Naive thymus-derived CD8-positive, alpha-beta T cell (primary cell): ENCODE data around the gene PSME3. TPM values are rescaled to one million over a fixed set of nuclear protein-coding genes. Genes with fewer than 3 reads are reported as not detected.
A peak's percentile ranks its signal among the peaks of the same experiment; 100 is the strongest.

Experiments used
- ATAC-seq, 2 donors: fragments of 150-1000 bp; cut with Tn5 transposase in 1 of 2; sonication (Bioruptor Pico), chemical (Tn5 transposase) in 1 of 2; 1 replicate in 1 of 2; 2 replicates in 1 of 2; pipeline ENCODE4 v1.10.0; 2021; ENCODE audit warnings: mild to moderate bottlenecking in 2 of 2, moderate library complexity in 2 of 2
- POLR2A ChIA-PET: fragments of 350-600 bp; sonication (Branson Sonifier 250); formaldehyde crosslinking; loops from one replicate; lab custom pipeline; 2021; ENCODE audit warnings: antibody characterized with exemption; lab: Charles Lee
- DNase-seq, 10 donors: peaks; one replicate each; pipeline versions ENCODE4 v3.0.0 to v3.0.0-alpha.2; 2020 to 2022
- H3K27ac Mint-ChIP-seq, 10 donors: one replicate each; pipeline ENCODE4 v1.8.0; 2020 to 2022; ENCODE audit warnings: mild to moderate bottlenecking in 10 of 10, mixed read lengths in 10 of 10, moderate library complexity in 4 of 10, inconsistent platforms in 1 of 10
- H3K27me3 Mint-ChIP-seq, 5 donors: one replicate each; pipeline ENCODE4 v1.8.0; 2021 to 2022; ENCODE audit warnings: mixed read lengths in 5 of 5
- H3K36me3 Mint-ChIP-seq, 3 donors: one replicate each; pipeline ENCODE4 v1.8.0; 2020 to 2022; ENCODE audit warnings: mixed read lengths in 3 of 3, mild to moderate bottlenecking in 2 of 3, inconsistent platforms in 1 of 3
- H3K4me1 Mint-ChIP-seq, 4 donors: one replicate each; pipeline ENCODE4 v1.8.0; 2021 to 2022; ENCODE audit warnings: mixed read lengths in 4 of 4
- H3K4me3 Mint-ChIP-seq, 10 donors: one replicate each; pipeline ENCODE4 v1.8.0; 2020 to 2022; ENCODE audit warnings: mild to moderate bottlenecking in 10 of 10, mixed read lengths in 10 of 10, moderate library complexity in 6 of 10, inconsistent platforms in 1 of 10
- H3K9me3 Mint-ChIP-seq, 9 donors: one replicate each; pipeline ENCODE4 v1.8.0; 2020 to 2022; ENCODE audit warnings: mixed read lengths in 9 of 9, mild to moderate bottlenecking in 3 of 9, inconsistent platforms in 1 of 9, moderate library complexity in 1 of 9
- polyA plus RNA-seq, 3 donors: library from polyadenylated mRNA; unstranded; fragments of 300-500 nt; fragmentation: Illumina TruSeq; gene quantifications; one replicate each; pipeline ENCODE4 v1.2.3, GENCODE V29; 2021
- total RNA-seq, 8 experiments: library from RNA in 2 of 8; stranded (reverse) in 2 of 8; gene quantifications; one replicate each; pipeline ENCODE4 v1.2.3 and lab custom pipeline; 2021 to 2026

Gene PSME3
- total and polyA plus RNA-seq, 5 experiments from 2014 or later: 65.3 to 123 (median 117) TPM

- no peak for ATAC-seq
- H3K4me3 Mint-ChIP-seq: peak overlapping the region; percentile 92 to 98 (median 96)
- no peak for DNase-seq
- no peaks in the 10 kb centered on the region for H3K9me3 Mint-ChIP-seq
- no peaks in the 10 kb centered on the region for H3K27me3 Mint-ChIP-seq
- H3K4me1 Mint-ChIP-seq: peaks cover 21 to 45% (median 31%) of the 10 kb centered on the region in 4 donors
- H3K36me3 Mint-ChIP-seq: peaks cover 0 to 3% (median 0%) of the 10 kb centered on the region in 3 donors
- POLR2A ChIA-PET: interaction anchor here (0.6 to 2.2 kb wide), 4 partner anchors 16 to 763 kb away, joined by 3 to 12 read pairs (median 8); partner anchors contain the start of genes BECN1 and VPS25
- peak overlapping the region in 4 of 10 donors; percentile 5 to 95 (median 94) for H3K27ac Mint-ChIP-seq
These were observed 35.9 kb upstream of the PSME3 start for GRCh38 chr17:42797067-42798007.

GRCh38 chr17:42798011-42798382 lies 35.2 kb upstream of the PSME3 start:
- POLR2A ChIA-PET: interaction anchor here (0.6 to 2.2 kb wide), 6 partner anchors 16 to 564 kb away, joined by 3 to 12 read pairs (median 4); partner anchors contain the start of genes BECN1 and VPS25
- Mint-ChIP-seq H3K36me3 (peaks cover 0 to 3% (median 0%) of the 10 kb centered on the region in 3 donors), H3K9me3 (no peaks in the 10 kb centered on the region), H3K4me1 (peaks cover 21 to 45% (median 31%) of the 10 kb centered on the region in 4 donors), H3K27me3 (no peaks in the 10 kb centered on the region), H3K27ac (peak overlapping the region; percentile 34 to 95 (median 91)), H3K4me3 (peak overlapping the region; percentile 92 to 98 (median 96))
- no peak for ATAC-seq
- DNase-seq: no peak

GRCh38 chr17:42798383-42799380 lies 34.5 kb upstream of the PSME3 start, which contains the start of the genes CNTD1 and COA3:
Gene CNTD1, plus strand, starts transcription at chr17:42798861. Its CDS starts 207 bp downstream, at chr17:42799068.
Gene COA3, minus strand, starts transcription at chr17:42798704. Its CDS starts 23 bp downstream, at chr17:42798681.
- POLR2A ChIA-PET: interaction anchor here (0.6 to 2.2 kb wide), 6 partner anchors 15 to 563 kb away, joined by 3 to 12 read pairs (median 4); partner anchors contain the start of genes BECN1 and VPS25
- Mint-ChIP-seq H3K27ac (peak within 1 kb of the TSS; percentile 68 to 95 (median 91)), H3K4me1 (peaks cover 21 to 45% (median 31%) of the 10 kb centered on the region in 4 donors), H3K36me3 (peaks cover 0 to 3% (median 0%) of the 10 kb centered on the region in 3 donors), H3K4me3 (peak within 1 kb of the TSS; percentile 92 to 98 (median 96)), H3K9me3 (no peaks in the 10 kb centered on the region), H3K27me3 (no peaks in the 10 kb centered on the region)
- ATAC-seq: peak; percentile 99
- peak; percentile 55 to 85 (median 66) for DNase-seq

- POLR2A ChIA-PET: interaction anchor here (0.5 to 1.1 kb wide), 2 partner anchors 21 to 903 kb away, joined by 3 to 4 read pairs; partner anchors contain the start of gene BECN1
- ATAC-seq (no peak), DNase-seq (no peak)
- no peak overlapping the region for H3K27ac Mint-ChIP-seq
- no peaks in the 10 kb centered on the region for H3K9me3 Mint-ChIP-seq
- no peaks in the 10 kb centered on the region for H3K27me3 Mint-ChIP-seq
- H3K4me3 Mint-ChIP-seq: no peak overlapping the region
- H3K36me3 Mint-ChIP-seq: no peaks in the 10 kb centered on the region
- peaks cover 6 to 7% (median 7%) of the 10 kb centered on the region in 4 donors for H3K4me1 Mint-ChIP-seq
These were observed 29.9 kb upstream of the PSME3 start for GRCh38 chr17:42803074-42803883.

DNA sequence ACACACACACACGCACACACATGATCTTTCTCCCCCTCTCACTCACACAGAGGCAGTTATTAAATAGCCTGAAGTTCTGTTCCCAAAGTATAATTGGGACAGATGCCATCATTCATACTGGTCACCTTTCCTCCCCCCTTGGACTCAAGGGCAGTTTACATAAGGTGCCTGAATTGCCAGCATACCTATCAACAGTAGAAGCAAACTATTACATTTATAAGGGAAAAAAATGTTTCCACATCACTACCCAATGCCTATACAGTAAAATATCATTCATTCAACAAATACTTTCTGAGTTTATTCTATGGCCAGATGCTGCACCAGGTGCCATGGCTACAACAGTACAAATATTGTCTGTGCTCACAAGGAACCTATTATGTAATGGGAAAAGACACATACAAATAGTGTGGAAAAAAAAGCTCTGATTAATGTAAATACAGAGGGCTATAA lies 28.3 kb upstream of the PSME3 start:
- no peaks in the 10 kb centered on the region for H3K9me3 Mint-ChIP-seq
- peak overlapping the region in 1 of 10 donors; percentile 50 for H3K4me3 Mint-ChIP-seq
- ATAC-seq: no peak
- no peak for DNase-seq
- peaks cover 0 to 11% (median 0%) of the 10 kb centered on the region in 3 donors for H3K36me3 Mint-ChIP-seq
- H3K27me3 Mint-ChIP-seq: no peaks in the 10 kb centered on the region
- H3K27ac Mint-ChIP-seq: peak overlapping the region in 2 of 10 donors; percentile 52 to 76
- POLR2A ChIA-PET: no interaction called here
- H3K4me1 Mint-ChIP-seq: peaks cover 0 to 2% (median 0%) of the 10 kb centered on the region in 4 donors

GRCh38 chr17:42806249-42806648 lies 26.9 kb upstream of the PSME3 start:
- H3K9me3 Mint-ChIP-seq: no peaks in the 10 kb centered on the region

GRCh38 chr17:42809250-42809649 lies 23.9 kb upstream of the PSME3 start:
- H3K4me1 Mint-ChIP-seq: no peaks in the 10 kb centered on the region
- DNase-seq (no peak), ATAC-seq (no peak)
- no peaks in the 10 kb centered on the region for H3K27me3 Mint-ChIP-seq
- no peak overlapping the region for H3K4me3 Mint-ChIP-seq
- POLR2A ChIA-PET: no interaction called here
- no peaks in the 10 kb centered on the region for H3K9me3 Mint-ChIP-seq
- peak overlapping the region in 3 of 10 donors; percentile 13 to 47 (median 24) for H3K27ac Mint-ChIP-seq
- peaks cover 11 to 48% (median 14%) of the 10 kb centered on the region in 3 donors for H3K36me3 Mint-ChIP-seq

More at GRCh38 chr17:42806249-42806648, 26.9 kb upstream of the PSME3 start:
- Mint-ChIP-seq H3K4me3 (no peak overlapping the region), H3K27ac (peak overlapping the region in 2 of 10 donors; percentile 12 to 59), H3K36me3 (peaks cover 4 to 23% (median 4%) of the 10 kb centered on the region in 3 donors), H3K4me1 (no peaks in the 10 kb centered on the region), H3K27me3 (no peaks in the 10 kb centered on the region)
- no peak for DNase-seq
- POLR2A ChIA-PET: interaction anchor here (0.6 to 0.7 kb wide), 2 partner anchors 272 to 742 kb away, joined by 3 read pairs; no protein-coding TSS in a partner anchor
- ATAC-seq: no peak

- POLR2A ChIA-PET: interaction anchor here (0.7 to 1.5 kb wide), 2 partner anchors 9 to 723 kb away, joined by 3 to 5 read pairs; partner anchors contain the start of gene BECN1
- H3K4me3 Mint-ChIP-seq: no peak overlapping the region
- H3K27ac Mint-ChIP-seq: peak overlapping the region in 1 of 10 donors; percentile 74
- no peak for DNase-seq
- ATAC-seq: no peak
- no peaks in the 10 kb centered on the region for H3K27me3 Mint-ChIP-seq
- peaks cover 0 to 10% (median 4%) of the 10 kb centered on the region in 4 donors for H3K4me1 Mint-ChIP-seq
- peaks cover 19 to 93% (median 38%) of the 10 kb centered on the region in 3 donors for H3K36me3 Mint-ChIP-seq
- H3K9me3 Mint-ChIP-seq: no peaks in the 10 kb centered on the region
These were observed 18.4 kb upstream of the PSME3 start for GRCh38 chr17:42814633-42815399.

- POLR2A ChIA-PET: no interaction called here
- Mint-ChIP-seq H3K4me3 (no peak overlapping the region), H3K4me1 (peaks cover 2 to 32% (median 23%) of the 10 kb centered on the region in 4 donors), H3K9me3 (no peaks in the 10 kb centered on the region), H3K27me3 (no peaks in the 10 kb centered on the region), H3K27ac (no peak overlapping the region), H3K36me3 (peaks cover 14 to 88% (median 31%) of the 10 kb centered on the region in 3 donors)
- ATAC-seq (no peak), DNase-seq (no peak)
These were observed 15.3 kb upstream of the PSME3 start for GRCh38 chr17:42817866-42818265.

- DNase-seq (no peak), ATAC-seq (no peak)
- Mint-ChIP-seq H3K4me1 (peaks cover 2 to 35% (median 25%) of the 10 kb centered on the region in 4 donors), H3K36me3 (peaks cover 14 to 84% (median 31%) of the 10 kb centered on the region in 3 donors), H3K4me3 (peak overlapping the region in 1 of 10 donors; percentile 45), H3K27me3 (no peaks in the 10 kb centered on the region), H3K27ac (peak overlapping the region in 2 of 10 donors; percentile 16 to 22), H3K9me3 (no peaks in the 10 kb centered on the region)
- POLR2A ChIA-PET: no interaction called here
These were observed 14.8 kb upstream of the PSME3 start for GRCh38 chr17:42818379-42818778.
